HK-2 (cell line): ENCODE data around the gene CAB39L.

Experiments
- DNase-seq: peaks from one replicate; pipeline ENCODE4 v3.0.0-alpha.2; 2018; ENCODE audit not compliant: unreplicated experiment

Gene CAB39L

DNA sequence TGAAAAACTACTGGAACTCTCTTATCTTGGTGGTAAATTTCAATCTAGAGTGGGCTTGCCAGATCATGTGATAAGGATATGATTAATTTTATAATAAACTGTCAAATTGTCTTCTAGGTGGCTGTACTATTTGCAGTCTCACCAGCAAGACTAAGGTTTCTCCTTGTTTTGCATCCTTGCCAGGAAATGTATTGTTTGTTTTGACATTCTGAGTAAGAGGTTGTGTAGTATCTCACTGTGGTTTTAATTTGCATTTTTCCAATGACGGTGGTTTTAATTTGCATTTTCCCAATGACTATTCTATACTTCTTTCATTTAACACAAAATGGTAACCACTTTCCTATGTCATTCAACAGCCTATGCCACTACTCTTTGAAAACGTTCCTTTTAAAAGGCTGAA is 2.0 kb downstream of the CAB39L start:
- no peak for DNase-seq

- DNase-seq: no peak
Observed at GRCh38 chr13:49441312-49441711, 2.6 kb downstream of the CAB39L start.

DNA sequence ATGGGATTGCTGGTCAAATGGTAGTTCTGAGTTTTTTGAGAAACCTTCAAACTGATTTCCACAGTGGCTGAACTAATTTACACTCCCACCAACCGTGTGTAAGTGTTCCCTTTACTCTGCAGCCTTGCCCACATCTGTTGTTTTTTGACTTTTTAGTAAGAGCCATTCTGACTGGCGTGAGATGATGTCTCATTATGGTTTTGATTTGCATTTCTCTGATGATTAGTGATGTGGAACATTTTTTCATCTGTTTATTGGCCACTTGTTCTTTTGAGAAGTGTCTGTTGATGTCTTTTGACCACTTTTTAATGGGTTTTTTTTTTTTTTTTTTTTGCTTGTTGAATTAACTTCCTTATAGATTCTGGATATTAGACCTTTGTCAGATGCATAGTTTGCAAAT is 4.3 kb downstream of the CAB39L start:
- no peak for DNase-seq

GRCh38 chr13:49437705-49438104 is 6.2 kb downstream of the CAB39L start:
- no peak for DNase-seq

- DNase-seq: no peak
Observed at GRCh38 chr13:49436890-49437289, 7.0 kb downstream of the CAB39L start.

GRCh38 chr13:49435992-49436391 is 7.9 kb downstream of the CAB39L start:
- DNase-seq: no peak

- no peak for DNase-seq
Observed at GRCh38 chr13:49429121-49429520, 14.7 kb downstream of the CAB39L start.

- no peak for DNase-seq
Observed at GRCh38 chr13:49428041-49428763, 15.7 kb downstream of the CAB39L start.

DNA sequence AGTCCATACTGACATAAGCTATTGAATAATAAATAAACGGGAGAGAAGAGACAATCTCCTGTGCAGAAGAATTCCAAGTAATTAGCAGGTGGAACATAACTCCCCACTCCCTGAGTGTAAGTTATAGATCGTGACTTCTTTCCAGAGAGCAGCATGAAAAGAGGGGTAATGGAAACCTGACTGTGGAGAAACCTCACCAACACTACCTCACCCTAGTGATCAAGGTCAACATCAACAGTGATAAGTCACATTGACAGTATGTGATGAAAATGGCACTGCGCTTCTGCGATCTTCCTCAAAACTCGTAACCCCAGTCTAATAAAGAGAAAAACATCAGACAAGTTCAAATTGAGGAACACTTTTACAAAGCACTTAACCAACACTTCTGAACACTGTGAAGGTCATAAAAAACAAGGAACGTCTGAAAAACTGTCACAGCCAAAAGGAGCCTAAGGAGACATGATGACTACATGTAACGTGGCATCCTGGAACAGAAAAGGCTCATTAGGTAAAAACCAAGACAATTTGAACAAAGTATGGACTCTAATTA is 19.8 kb downstream of the CAB39L start:
- no peak for DNase-seq

DNA sequence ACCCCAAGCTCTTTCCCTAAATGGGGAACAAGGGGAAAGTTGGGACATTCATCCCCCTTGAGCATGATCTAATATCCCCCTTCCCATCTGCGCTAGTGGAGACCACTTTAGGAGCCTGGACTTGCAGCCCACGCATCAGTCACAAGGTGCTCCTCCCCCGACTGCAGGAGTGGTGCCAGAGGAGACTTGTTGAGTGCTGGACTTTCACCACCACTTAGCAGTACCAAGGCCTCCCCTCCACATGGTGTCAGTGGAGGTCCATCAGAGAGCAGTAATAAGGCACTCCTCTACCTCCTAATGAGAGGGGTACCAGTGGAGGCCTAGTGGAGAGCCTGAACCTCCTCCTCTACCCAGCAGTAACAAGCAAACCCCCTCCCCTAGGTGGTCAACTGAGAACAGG is 22.5 kb downstream of the CAB39L start:
- DNase-seq: no peak

GRCh38 chr13:49419276-49419675 is 24.6 kb downstream of the CAB39L start:
- DNase-seq: no peak

GRCh38 chr13:49418206-49418605 is 25.7 kb downstream of the CAB39L start:
- no peak for DNase-seq

- no peak for DNase-seq
Observed at GRCh38 chr13:49417161-49417560, 26.7 kb downstream of the CAB39L start.

DNA sequence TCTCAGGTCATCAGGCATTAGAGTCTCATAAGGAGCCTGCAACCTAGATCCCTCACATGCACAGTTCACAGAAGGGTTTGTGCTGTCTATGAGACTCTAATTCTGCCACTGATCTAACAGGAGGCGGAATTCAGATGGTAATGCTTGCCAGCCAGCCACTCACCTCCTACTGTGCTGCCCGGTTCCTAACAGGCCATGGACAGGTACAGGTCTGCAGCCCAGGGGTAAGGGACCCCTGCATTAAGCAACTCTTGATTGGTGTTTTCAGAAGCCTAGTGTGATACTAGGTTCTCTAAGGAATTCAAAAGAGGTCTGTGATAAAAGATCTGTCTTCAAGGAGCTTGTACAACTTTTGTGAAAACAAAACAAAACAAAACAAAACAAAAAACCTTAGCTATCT is 31.1 kb downstream of the CAB39L start:
- DNase-seq: no peak

DNA sequence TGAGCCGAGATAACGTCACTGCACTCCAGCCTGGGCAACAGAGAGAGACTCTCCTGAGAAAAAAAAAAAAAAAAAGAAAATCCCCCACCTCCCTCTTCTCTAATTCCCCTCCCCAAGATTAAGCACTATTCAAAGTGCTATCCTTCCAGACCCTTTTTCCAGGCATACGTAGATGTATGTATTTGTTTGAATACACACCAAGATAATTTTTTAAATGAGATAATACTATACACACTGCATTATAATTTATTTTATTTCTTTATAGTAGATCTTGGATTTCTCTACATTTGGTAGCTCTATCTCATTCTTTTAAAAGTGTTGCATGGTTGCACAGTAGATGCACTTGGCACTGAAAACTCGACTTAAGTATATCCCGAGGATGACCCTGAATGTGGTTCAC is 32.5 kb downstream of the CAB39L start:
- no peak for DNase-seq

DNA sequence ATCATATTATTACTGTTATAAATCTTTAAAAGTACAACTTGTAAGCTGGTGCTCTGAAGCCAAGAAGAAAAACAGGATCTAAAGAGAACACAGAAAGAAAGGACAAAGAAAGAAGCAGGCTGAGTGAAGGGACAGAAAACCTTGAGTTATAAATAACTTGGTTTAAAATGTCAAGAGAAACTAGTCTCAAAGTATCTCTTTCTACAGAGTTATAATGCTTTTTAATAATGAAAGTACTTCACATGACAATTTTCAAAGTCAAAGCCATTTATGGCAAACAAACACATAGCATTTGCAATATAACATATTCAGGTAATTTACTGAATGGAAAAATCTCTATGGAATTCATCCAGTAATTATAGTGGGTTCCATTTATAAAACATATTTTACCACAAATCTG is 33.4 kb downstream of the CAB39L start:
- DNase-seq: no peak

DNA sequence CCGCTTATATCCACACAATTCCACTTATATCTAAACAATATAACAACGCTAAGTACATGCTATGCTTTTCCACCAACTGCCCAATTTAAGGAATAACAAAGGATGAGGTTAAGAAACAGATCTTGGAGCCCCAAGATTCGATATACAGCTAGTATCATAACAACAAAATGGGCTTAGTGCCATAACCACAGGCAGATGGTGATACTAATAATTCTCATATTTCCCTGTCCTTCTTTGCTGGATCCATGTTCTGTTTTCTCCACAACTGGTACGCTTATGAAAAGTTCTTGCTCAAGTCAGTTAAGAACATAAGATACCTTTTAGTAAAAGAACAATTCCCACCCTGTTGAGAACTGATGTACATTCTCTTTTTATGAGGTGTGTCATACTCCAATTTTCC is 33.9 kb downstream of the CAB39L start:
- no peak for DNase-seq

GRCh38 chr13:49409008-49409407 is 34.9 kb downstream of the CAB39L start:
- no peak for DNase-seq

- DNase-seq: no peak
Observed at GRCh38 chr13:49407936-49408335, 35.9 kb downstream of the CAB39L start.

DNA sequence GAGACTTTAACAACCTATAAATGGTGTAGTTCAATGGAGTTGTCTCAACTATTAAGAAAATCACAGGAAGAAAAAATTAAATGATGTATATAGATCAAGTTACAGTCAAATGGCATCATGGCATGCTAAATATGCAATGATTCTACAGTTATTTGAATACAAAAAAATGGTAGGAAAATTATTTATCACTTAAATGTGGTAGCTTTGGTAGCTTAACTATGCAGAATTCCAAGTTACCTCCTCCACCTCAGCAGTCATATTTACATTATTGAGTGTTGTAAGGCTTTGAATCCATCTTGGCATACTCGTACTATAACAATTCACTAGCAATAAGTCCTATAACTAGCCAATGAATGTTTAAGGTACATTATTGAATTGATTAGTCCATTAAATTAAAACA is 36.8 kb downstream of the CAB39L start:
- DNase-seq: no peak

GRCh38 chr13:49404703-49405020 is 39.2 kb downstream of the CAB39L start:
- no peak for DNase-seq

GRCh38 chr13:49403996-49404702 is 39.7 kb downstream of the CAB39L start:
- DNase-seq: no peak
